ENCODE measurements around the gene VPS37D. TPM values are rescaled to one million over a fixed set of nuclear protein-coding genes. Genes with fewer than 3 reads are reported as not detected.

The VPS37D gene
- total and polyA plus RNA-seq, 2 of the 4 experiments (the other 2 are of a cell fraction): 2.3 to 3.1 TPM

- TF ChIP-seq CHD1 (IDR thresholded peaks at IDR 0.05; ENCODE audit: low read depth, low read length): no peak
- no peak for TF ChIP-seq MAFK (IDR thresholded peaks at IDR 0.05; ENCODE audit: low read depth, low read length)
- TF ChIP-seq MXI1 (IDR thresholded peaks at IDR 0.05; ENCODE audit: borderline replicate concordance, low read depth, low read length): no peak
- no peak for TF ChIP-seq USF2 (IDR thresholded peaks at IDR 0.05; ENCODE audit: low read depth, low read length)
These were observed 48.8 kb downstream of the VPS37D start (continued) for GRCh38 chr7:73716318-73716890.

All from IMR-90 (cell line).